Dermis microvascular lymphatic vessel endothelial cell (primary cell): Measurements from ENCODE around the gene ST3GAL4. TPM values are rescaled to one million over a fixed set of nuclear protein-coding genes. Genes with fewer than 3 reads are reported as not detected.
A peak's percentile ranks its signal among the peaks of the same experiment; 100 is the strongest.
"Not testable (repeated sequence)": the region's sequence is repeated elsewhere in the genome, so short reads cannot be mapped to it uniquely, and the experiment has no call there.

Source experiments
- DNase-seq, 2 donors: peaks; one replicate each; pipeline versions ENCODE4 v3.0.0 to v3.0.0-alpha.2; 2010; ENCODE audit warnings: low read depth in 2 of 2
- total RNA-seq: library from RNA; depleted of rRNA; stranded (reverse); fragments of >200 nt; gene quantifications from 2 replicates; pipeline ENCODE4 v1.2.1, GENCODE V29; 2014

The ST3GAL4 gene
- 12.5 and 20.2 TPM in 2 replicates for total RNA-seq

GRCh38 chr11:126355324-126355925, at the start of gene ST3GAL4:
TSS of gene ST3GAL4 (plus strand) at chr11:126355686. CDS start at chr11:126406156, 50,470 bp downstream.
- DNase-seq = peak; percentile 23 to 79

- DNase-seq = no peak
Observed at GRCh38 chr11:126305699-126306098, 49.8 kb upstream of the ST3GAL4 start.

GRCh38 chr11:126307706-126308105, 47.8 kb upstream of the ST3GAL4 start:
- peak in 1 of 2 donors; percentile 60 for DNase-seq

GRCh38 chr11:126308271-126308671, 47.2 kb upstream of the ST3GAL4 start:
- no peak for DNase-seq

- not testable (repeated sequence) for DNase-seq
Observed at GRCh38 chr11:126308771-126309170, 46.7 kb upstream of the ST3GAL4 start.

GRCh38 chr11:126310200-126310991, 45.1 kb upstream of the ST3GAL4 start:
- DNase-seq = peak; percentile 58 to 79

GRCh38 chr11:126310992-126311310, 44.5 kb upstream of the ST3GAL4 start:
- DNase-seq = no peak

GRCh38 chr11:126311401-126312291, 43.8 kb upstream of the ST3GAL4 start:
- DNase-seq = no peak

GRCh38 chr11:126312961-126313360, 42.5 kb upstream of the ST3GAL4 start:
- DNase-seq = no peak

- no peak for DNase-seq
Observed at GRCh38 chr11:126313826-126314225, 41.7 kb upstream of the ST3GAL4 start.

GRCh38 chr11:126317432-126317755, 38.1 kb upstream of the ST3GAL4 start:
- DNase-seq = no peak

- no peak for DNase-seq
Observed at GRCh38 chr11:126317756-126318573, 37.5 kb upstream of the ST3GAL4 start.

GRCh38 chr11:126318574-126319373, 36.7 kb upstream of the ST3GAL4 start:
- DNase-seq = no peak

- DNase-seq = no peak
Observed at GRCh38 chr11:126319374-126319740, 36.1 kb upstream of the ST3GAL4 start.

- DNase-seq = no peak
Observed at GRCh38 chr11:126322996-126323395, 32.5 kb upstream of the ST3GAL4 start.

- DNase-seq = no peak
Observed at GRCh38 chr11:126327281-126328000, 28.0 kb upstream of the ST3GAL4 start.

- DNase-seq = no peak
Observed at GRCh38 chr11:126328001-126328390, 27.5 kb upstream of the ST3GAL4 start.

- DNase-seq = no peak
Observed at GRCh38 chr11:126328444-126328843, 27.0 kb upstream of the ST3GAL4 start.

GRCh38 chr11:126328938-126329643, 26.4 kb upstream of the ST3GAL4 start:
- DNase-seq = no peak
